Hematopoietic multipotent progenitor cell treated with erythropoietin and hydrocortisone succinate and interleukin-3 and kit ligand, for 4 days (in vitro differentiated cells): ENCODE data around the gene RFXAP.

Source experiments
- DNase-seq: peaks from one replicate; pipeline ENCODE4 v3.0.0-alpha.2; 2015

The RFXAP gene

GRCh38 chr13:36870050-36870692, 51.1 kb downstream of the RFXAP start:
- no peak for DNase-seq

GRCh38 chr13:36872621-36873020, 53.6 kb downstream of the RFXAP start:
- no peak for DNase-seq

DNA sequence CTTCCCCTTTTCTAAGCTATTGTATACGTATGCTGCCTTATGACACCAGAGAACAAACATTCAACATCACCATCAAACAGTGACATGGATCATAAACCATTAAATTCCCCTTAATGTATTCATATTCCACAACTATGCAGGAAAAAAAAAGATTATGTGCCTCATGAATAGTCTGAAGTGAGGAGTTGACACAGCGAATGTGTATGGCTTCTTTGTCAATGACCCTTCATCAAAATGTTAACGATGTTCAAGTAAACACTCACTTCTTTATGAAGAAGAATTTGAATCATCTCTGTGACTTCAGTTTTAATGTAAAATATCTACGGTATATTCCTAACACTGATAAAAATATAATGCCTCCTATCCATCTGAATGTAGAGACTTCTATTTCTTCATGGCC, 56.4 kb downstream of the RFXAP start:
- no peak for DNase-seq

- DNase-seq, result peak; percentile 52
These were observed 56.9 kb downstream of the RFXAP start for GRCh38 chr13:36875961-36876360.
